Parathyroid adenoma (tissue), 2 donors: ENCODE data around the gene SSPN.

Experiments used
- H2AFZ ChIP-seq: fragments of 300-600 bp; sonication (generic); one replicate; pipeline ENCODE4 v1.7.0; 2017; ENCODE audit warnings: antibody characterized with exemption, mild to moderate bottlenecking
- H3K27ac ChIP-seq: fragments of 300-600 bp; sonication (generic); one replicate; pipeline ENCODE4 v1.7.0; 2017
- H3K27me3 ChIP-seq: fragments of 300-600 bp; sonication (generic); one replicate; pipeline ENCODE4 v1.7.0; 2017; ENCODE audit warnings: low read length; ENCODE audit not compliant: control insufficient read depth, insufficient read depth
- H3K36me3 ChIP-seq: fragments of 300-600 bp; sonication (generic); one replicate; pipeline ENCODE4 v1.7.0; 2017; ENCODE audit warnings: low read length; ENCODE audit not compliant: control insufficient read depth, insufficient read depth
- H3K4me1 ChIP-seq: fragments of 300-600 bp; sonication (generic); one replicate; pipeline ENCODE4 v1.7.0; 2017; ENCODE audit warnings: control low read depth
- H3K4me2 ChIP-seq: fragments of 300-600 bp; sonication (generic); one replicate; pipeline ENCODE4 v1.7.0; 2017; ENCODE audit warnings: low read length
- H3K4me3 ChIP-seq: fragments of 300-600 bp; sonication (generic); one replicate; pipeline ENCODE4 v1.7.0; 2017; ENCODE audit warnings: low read depth, low read length
- H3K79me2 ChIP-seq: fragments of 300-600 bp; sonication (generic); one replicate; pipeline ENCODE4 v1.7.0; 2017; ENCODE audit warnings: control low read depth
- H3K9ac ChIP-seq: fragments of 300-600 bp; sonication (generic); one replicate; pipeline ENCODE4 v1.7.0; 2017; ENCODE audit warnings: mild to moderate bottlenecking
- H3K9me3 ChIP-seq: fragments of 300-600 bp; sonication (generic); one replicate; pipeline ENCODE4 v1.7.0; 2017; ENCODE audit warnings: low read length; ENCODE audit not compliant: control insufficient read depth
- CTCF ChIP-seq: fragments of 300-600 bp; sonication (generic); IDR thresholded peaks from one replicate; pipeline ENCODE4 v1.7.0; 2017; ENCODE audit warnings: antibody characterized with exemption, mild to moderate bottlenecking
- donor health status: primary hyperparathyroidism.

The SSPN gene

GRCh38 chr12:26280869-26281268 is 85.5 kb downstream of the SSPN start:
- Histone ChIP-seq H3K79me2 (no peaks in the 10 kb centered on the region), H3K4me2 (no peak overlapping the region), H3K36me3 (no peaks in the 10 kb centered on the region), H3K27ac (no peak overlapping the region), H3K4me1 (no peaks in the 10 kb centered on the region), H3K9ac (no peak overlapping the region), H3K9me3 (no peaks in the 10 kb centered on the region), H3K27me3 (no peaks in the 10 kb centered on the region), H2AFZ (no peak overlapping the region), H3K4me3 (no peak overlapping the region)
- TF ChIP-seq CTCF = no peak

GRCh38 chr12:26281320-26281719 is 85.9 kb downstream of the SSPN start:
- no peak overlapping the region for H3K4me3 ChIP-seq
- no peak overlapping the region for H3K4me2 ChIP-seq
- H3K9me3 ChIP-seq = no peaks in the 10 kb centered on the region
- no peak overlapping the region for H2AFZ ChIP-seq
- no peak for TF ChIP-seq CTCF
- no peak overlapping the region for H3K27ac ChIP-seq
- no peaks in the 10 kb centered on the region for H3K27me3 ChIP-seq
- H3K9ac ChIP-seq = no peak overlapping the region
- no peaks in the 10 kb centered on the region for H3K4me1 ChIP-seq
- H3K79me2 ChIP-seq = no peaks in the 10 kb centered on the region
- no peaks in the 10 kb centered on the region for H3K36me3 ChIP-seq

- no peaks in the 10 kb centered on the region for H3K27me3 ChIP-seq
Measured at GRCh38 chr12:26282339-26282940, 87.1 kb downstream of the SSPN start.

GRCh38 chr12:26283046-26283445 is 87.7 kb downstream of the SSPN start:
- H3K9ac ChIP-seq = no peak overlapping the region
- TF ChIP-seq CTCF = no peak
- H3K79me2 ChIP-seq = no peaks in the 10 kb centered on the region
- no peak overlapping the region for H2AFZ ChIP-seq
- H3K27ac ChIP-seq = no peak overlapping the region
- H3K4me3 ChIP-seq = no peak overlapping the region
- no peaks in the 10 kb centered on the region for H3K4me1 ChIP-seq
- H3K27me3 ChIP-seq = no peaks in the 10 kb centered on the region
- H3K4me2 ChIP-seq = no peak overlapping the region
- no peaks in the 10 kb centered on the region for H3K36me3 ChIP-seq
- no peaks in the 10 kb centered on the region for H3K9me3 ChIP-seq

More at GRCh38 chr12:26282339-26282940, 87.1 kb downstream of the SSPN start:
- Histone ChIP-seq H3K4me3 (no peak overlapping the region), H3K9me3 (no peaks in the 10 kb centered on the region), H3K9ac (no peak overlapping the region), H3K4me2 (no peak overlapping the region), H3K4me1 (no peaks in the 10 kb centered on the region), H3K79me2 (no peaks in the 10 kb centered on the region), H2AFZ (no peak overlapping the region), H3K36me3 (no peaks in the 10 kb centered on the region), H3K27ac (no peak overlapping the region)
- TF ChIP-seq CTCF = no peak

- Histone ChIP-seq H3K27me3 (no peaks in the 10 kb centered on the region), H3K79me2 (no peaks in the 10 kb centered on the region), H3K27ac (no peak overlapping the region), H3K36me3 (no peaks in the 10 kb centered on the region), H2AFZ (no peak overlapping the region), H3K4me3 (no peak overlapping the region), H3K9me3 (no peaks in the 10 kb centered on the region), H3K4me2 (no peak overlapping the region), H3K4me1 (no peaks in the 10 kb centered on the region), H3K9ac (no peak overlapping the region)
- TF ChIP-seq CTCF = no peak
Measured at GRCh38 chr12:26283617-26284016, 88.2 kb downstream of the SSPN start.
